NCI-H146 treated with DMSO at 0.1 percent for 48 hours (cell line): ENCODE results near the gene EXOC4.

Source experiments
- DNase-seq: peaks from one replicate; lab custom pipeline; 2025; ENCODE audit not compliant: unreplicated experiment; lab: John Stamatoyannopoulos, UW

Gene EXOC4

GRCh38 chr7:133419041-133419440, 166.2 kb downstream of the EXOC4 start:
- DNase-seq: no peak

GRCh38 chr7:133423618-133424017, 170.7 kb downstream of the EXOC4 start:
- no peak for DNase-seq

- DNase-seq: no peak
Measured at GRCh38 chr7:133428326-133428725, 175.4 kb downstream of the EXOC4 start.

- no peak for DNase-seq
Measured at GRCh38 chr7:133428876-133429275, 176.0 kb downstream of the EXOC4 start.

GRCh38 chr7:133429371-133429770, 176.5 kb downstream of the EXOC4 start:
- no peak for DNase-seq

GRCh38 chr7:133431134-133431724, 178.4 kb downstream of the EXOC4 start:
- no peak for DNase-seq

- no peak for DNase-seq
Measured at GRCh38 chr7:133433165-133433812, 180.4 kb downstream of the EXOC4 start.

- DNase-seq: peak; percentile 4
Measured at GRCh38 chr7:133434246-133434865, 181.5 kb downstream of the EXOC4 start.

GRCh38 chr7:133436014-133436428, 183.1 kb downstream of the EXOC4 start:
- DNase-seq: no peak

GRCh38 chr7:133437544-133437943, 184.7 kb downstream of the EXOC4 start:
- DNase-seq: no peak

GRCh38 chr7:133442818-133443217, 189.9 kb downstream of the EXOC4 start:
- no peak for DNase-seq

- no peak for DNase-seq
Measured at GRCh38 chr7:133445617-133446016, 192.7 kb downstream of the EXOC4 start.

GRCh38 chr7:133448012-133448411, 195.1 kb downstream of the EXOC4 start:
- no peak for DNase-seq

GRCh38 chr7:133452577-133452976, 199.7 kb downstream of the EXOC4 start:
- no peak for DNase-seq

GRCh38 chr7:133458688-133459087, 205.8 kb downstream of the EXOC4 start:
- no peak for DNase-seq

GRCh38 chr7:133461421-133461820, 208.5 kb downstream of the EXOC4 start:
- no peak for DNase-seq

- no peak for DNase-seq
Measured at GRCh38 chr7:133475655-133476054, 222.8 kb downstream of the EXOC4 start.

GRCh38 chr7:133477791-133478190, 224.9 kb downstream of the EXOC4 start:
- DNase-seq: no peak

GRCh38 chr7:133478591-133479135, 225.8 kb downstream of the EXOC4 start:
- no peak for DNase-seq

GRCh38 chr7:133479456-133480065, 226.7 kb downstream of the EXOC4 start:
- DNase-seq: no peak

GRCh38 chr7:133480868-133481267, 228.0 kb downstream of the EXOC4 start:
- no peak for DNase-seq

- DNase-seq: no peak
Measured at GRCh38 chr7:133481676-133482075, 228.8 kb downstream of the EXOC4 start.
